ENCODE results near the gene GIMAP8.

GIMAP8 gene

GRCh38 chr7:150450491-150451001 lies at the start of gene GIMAP8:
Gene GIMAP8 (plus strand): TSS chr7:150450630. CDS start chr7:150466699, 16,069 bp downstream.
- peak; percentile 75 to 78 for DNase-seq

DNA sequence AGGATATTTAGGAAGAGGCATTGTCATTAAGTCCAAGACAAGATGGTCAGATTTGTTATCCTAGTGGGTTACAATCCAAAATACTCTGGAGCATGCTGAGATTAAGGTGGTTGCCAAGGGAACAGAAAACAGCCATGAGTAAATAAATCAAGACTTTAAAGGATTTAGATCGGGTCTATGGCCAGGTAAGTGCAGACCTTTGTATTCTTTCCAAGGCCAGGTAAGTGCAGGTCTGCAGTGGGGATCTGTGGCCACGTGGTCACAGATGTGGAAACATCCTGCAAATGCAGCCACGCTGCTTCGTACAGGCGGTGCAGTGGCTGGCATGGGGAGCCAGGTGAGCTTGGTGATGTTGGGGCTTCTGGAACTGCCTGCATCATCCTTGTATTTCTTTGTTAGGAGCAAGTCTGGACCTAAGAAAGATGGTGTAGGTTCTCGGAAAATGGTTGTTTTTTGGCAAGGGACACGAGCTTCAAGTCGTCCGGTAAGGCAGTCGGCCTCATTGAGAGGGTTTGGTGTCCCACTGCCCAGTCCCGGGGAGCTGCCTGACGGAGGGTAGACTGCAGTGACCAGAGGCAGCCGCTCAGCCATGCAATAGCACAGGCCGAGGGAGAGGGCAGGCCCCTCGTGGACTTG lies 49.5 kb upstream of the GIMAP8 start:
- DNase-seq, result no peak

DNA sequence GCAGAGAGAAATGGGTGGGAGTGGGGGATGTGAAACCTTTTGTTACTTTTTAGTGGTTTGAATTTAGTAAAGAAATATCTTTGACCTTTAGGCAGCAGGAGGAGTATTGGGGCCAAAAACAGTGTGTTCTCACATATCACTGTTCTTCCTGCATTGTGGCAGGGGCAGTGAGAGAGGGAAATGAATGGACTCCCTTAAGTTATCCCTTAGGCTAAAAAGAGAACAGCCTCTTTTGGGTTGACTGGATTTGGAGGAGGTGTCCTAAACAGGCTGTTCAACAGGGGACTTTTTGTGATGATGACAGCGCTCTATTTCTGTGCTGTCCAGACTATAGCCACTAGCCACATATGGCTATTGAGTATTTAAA lies 49.0 kb upstream of the GIMAP8 start:
- DNase-seq, result no peak

GRCh38 chr7:150401861-150402631 lies 48.4 kb upstream of the GIMAP8 start:
- DNase-seq, result no peak

DNA sequence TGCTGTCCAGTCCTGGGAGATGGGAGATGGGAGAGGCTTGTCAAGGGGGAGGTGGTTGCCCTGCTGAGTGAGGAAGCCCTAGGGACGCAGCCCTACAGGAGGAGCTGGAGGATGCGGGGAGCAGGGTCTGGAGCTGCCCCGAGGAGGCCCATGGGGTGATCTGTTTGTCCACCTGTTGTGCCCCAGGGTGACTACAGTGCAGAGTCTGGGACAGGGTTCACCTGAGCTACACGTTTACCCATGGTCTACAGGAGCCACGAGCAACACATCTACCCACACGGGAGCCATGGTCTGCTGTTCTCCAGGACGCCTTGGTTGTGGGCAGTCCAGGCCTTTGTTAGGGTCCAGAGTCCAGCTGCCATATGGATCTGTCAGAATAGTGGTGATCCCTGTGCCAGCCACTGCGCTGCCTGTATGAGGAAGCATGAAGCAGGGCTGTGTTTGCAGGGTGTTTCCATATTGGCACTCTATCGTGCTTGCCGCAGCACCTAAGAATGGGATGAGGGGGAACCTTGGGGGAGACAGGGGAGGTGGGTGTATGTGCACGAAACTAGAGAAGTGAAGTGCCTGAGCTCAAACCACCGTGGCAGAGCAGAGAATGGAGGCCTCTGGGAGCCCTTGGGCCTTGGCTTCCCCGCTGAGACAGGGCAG lies 47.6 kb upstream of the GIMAP8 start:
- DNase-seq, result no peak

GRCh38 chr7:150403376-150404171 lies 46.9 kb upstream of the GIMAP8 start:
- no peak for DNase-seq

- DNase-seq, result no peak
These were observed 46.1 kb upstream of the GIMAP8 start for GRCh38 chr7:150404172-150404804.

DNA sequence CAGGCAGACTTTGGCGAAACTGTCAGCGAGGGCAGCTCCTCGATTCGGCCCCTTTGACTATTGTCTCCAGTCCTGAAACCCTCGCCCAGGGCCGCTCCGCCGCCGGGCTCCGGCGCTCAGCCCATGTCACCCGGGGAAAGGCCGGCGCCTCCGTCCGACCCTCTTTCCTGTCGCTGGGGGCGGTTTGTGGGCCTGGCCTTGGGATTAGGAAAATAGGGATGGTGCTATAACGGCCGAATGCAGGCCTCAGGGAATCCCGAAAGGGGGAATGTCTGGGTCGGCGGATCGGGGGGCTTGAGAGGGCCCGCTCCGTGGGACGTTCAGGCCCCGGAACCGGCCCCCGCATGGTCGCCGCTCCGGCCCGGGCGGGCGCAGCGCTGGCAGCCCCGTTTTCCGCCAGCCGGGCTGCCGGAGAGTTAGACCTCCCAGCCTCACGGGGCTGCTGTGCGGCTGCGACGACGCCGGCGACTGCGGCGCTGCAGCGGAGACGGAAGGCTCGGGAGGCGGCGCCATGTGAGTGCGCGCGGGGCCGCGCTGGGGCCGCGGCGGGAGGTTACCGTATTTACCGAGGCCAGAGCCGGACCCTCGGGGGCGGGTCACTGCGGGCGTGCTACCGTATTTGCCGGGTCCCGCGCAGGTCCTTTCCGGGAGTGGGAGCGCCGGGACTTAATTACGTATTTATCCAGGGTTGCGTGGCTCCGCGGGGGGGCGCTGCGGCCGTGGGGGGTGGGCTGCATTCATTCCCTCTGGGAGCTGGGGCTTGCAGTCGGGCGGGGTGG lies 45.4 kb upstream of the GIMAP8 start:
- DNase-seq, result peak; percentile 85 to 87

- peak; percentile 64 to 67 for DNase-seq
These were observed 44.7 kb upstream of the GIMAP8 start for GRCh38 chr7:150405584-150406311.

DNA sequence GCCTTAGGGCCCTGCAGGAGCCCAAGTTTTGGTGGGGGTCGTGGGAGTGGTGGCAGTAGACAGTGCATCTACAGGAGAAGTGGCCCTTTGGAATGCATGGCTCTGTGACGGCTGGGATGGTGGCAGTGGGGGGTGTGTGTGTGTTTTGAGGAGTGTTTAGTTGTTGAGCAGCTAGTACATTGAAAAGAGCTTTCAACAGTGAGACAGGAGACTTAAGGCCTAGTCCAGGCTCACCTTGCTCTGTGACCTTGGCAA lies 44.2 kb upstream of the GIMAP8 start:
- peak in 1 of 2 experiments; percentile 51 for DNase-seq

- DNase-seq, result peak; percentile 60 to 61
These were observed 43.6 kb upstream of the GIMAP8 start for GRCh38 chr7:150406567-150407421.

DNA sequence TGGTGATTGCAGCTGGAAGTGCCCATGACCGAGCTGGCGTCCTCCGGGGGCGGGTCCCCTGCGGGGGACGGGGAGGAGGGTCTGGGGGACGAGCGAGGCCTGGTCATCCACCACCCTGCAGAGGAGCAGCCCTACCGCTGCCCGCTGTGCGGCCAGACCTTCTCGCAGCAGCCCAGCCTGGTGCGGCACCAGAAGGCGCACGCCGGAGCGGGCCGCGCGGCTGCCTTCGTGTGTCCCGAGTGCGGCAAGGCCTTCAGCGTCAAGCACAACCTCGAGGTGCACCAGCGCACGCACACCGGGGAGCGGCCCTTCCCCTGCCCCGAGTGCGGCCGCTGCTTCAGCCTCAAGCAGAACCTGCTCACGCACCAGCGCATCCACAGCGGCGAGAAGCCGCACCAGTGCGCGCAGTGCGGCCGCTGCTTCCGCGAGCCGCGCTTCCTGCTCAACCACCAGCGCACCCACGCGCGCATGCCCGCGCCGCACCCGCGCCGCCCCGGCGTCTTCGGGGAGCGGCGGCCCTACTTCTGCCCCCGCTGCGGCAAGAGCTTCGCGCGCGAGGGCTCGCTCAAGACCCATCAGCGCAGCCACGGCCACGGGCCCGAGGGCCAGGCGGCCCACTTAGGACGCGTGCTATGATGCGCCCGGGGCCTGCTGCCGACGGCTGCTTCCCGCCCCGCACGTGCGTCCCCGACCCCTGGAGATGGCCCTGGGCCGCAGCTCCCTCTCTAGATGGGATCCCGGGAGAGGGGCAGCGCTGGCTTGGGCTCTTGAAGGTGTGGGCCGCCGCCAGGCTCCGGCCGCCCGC lies 42.6 kb upstream of the GIMAP8 start:
- DNase-seq, result no peak

DNA sequence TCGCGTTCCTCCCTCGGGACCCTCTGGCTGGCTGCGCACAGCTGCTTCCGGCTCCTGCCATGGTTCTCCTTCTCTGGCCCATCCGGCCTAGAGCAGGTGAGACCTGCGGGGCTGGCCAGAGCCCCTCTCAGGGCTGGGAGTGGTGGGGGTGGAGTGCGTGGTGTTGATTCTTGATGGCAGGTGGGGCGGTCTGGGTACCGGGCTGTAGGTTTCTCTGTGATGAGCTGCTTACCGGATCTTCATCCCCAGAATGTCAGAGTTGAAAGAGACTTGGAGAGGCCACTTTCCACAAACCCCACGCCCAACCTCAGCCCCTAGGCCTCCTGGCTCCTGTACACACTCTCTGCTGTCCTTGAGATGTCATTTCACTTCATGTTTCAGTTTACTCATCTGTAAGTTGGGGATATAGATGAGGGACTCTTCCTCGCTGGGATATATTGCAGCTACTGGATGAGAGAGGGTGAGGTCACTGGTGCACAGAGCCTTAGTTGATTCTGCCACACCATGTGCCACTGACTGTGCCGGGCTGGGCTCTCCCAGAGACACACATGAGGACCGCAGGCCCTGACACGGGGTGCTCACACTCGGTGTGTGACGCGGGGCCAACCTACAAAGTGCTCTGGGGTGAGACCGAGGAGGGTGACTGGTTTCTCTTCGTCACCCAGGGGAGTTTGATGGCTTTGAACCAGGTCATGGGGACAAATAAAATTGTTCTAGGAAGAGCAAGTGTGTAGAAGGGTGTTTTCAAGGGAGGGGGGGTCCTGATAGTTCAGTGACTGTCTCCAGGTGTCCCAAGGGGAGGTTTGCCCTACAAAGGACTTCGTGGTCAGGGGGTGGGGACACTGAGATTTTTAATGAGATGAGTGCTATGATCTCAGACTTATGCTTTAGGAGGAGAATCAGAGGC lies 41.8 kb upstream of the GIMAP8 start:
- DNase-seq, result no peak

DNA sequence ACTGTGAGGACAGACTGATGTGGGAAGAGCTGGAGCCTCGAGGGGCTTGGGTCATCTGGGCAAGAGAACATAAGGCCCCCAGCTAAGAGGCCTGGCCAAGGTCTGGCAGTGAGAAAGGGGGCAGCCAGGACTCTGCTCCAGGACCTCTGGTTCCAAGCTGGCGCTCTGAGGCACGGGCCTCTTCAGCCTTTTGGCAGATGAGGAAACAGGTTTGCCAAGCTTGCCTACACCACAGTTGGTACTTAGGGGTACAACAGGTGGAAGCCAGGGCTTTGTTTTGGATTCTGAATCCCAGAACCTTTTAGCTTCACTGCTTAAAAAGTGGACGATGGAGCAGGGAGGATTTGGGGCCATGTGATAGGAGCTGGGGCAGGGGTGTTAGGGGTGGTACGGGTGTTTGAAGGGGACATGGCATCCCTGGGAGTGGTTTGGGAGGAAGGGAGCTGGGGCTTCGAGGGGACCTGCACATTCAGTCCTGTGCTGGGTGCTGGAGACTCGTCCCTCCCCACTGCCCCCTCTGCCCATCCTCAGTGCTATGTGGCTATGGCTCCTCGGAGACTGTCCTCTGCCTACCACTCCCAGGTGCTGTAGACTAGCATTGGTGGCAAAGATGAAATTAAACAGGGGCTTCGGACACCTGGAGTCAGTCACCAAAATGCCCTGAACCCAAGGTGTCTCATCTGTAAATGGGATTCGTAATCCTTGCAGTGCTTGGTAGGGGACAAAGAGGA lies 41.0 kb upstream of the GIMAP8 start:
- no peak for DNase-seq

GRCh38 chr7:150410131-150410530 lies 40.3 kb upstream of the GIMAP8 start:
- DNase-seq, result no peak

- no peak for DNase-seq
These were observed 39.6 kb upstream of the GIMAP8 start for GRCh38 chr7:150410680-150411346.

- DNase-seq, result no peak
These were observed 38.8 kb upstream of the GIMAP8 start for GRCh38 chr7:150411606-150412005.
